LNCaP clone FGC (cell line): ENCODE results near the gene HERC2.
"Not testable (repeated sequence)": the region's sequence is repeated elsewhere in the genome, so short reads cannot be mapped to it uniquely, and the experiment has no call there.

Source experiments
- DNase-seq: peaks from one replicate; pipeline ENCODE4 v3.0.0-alpha.2; 2011; ENCODE audit warnings: low read depth
- H3K4me3 ChIP-seq: 2 replicates; pipeline ENCODE4 v1.5.1; 2011; ENCODE audit warnings: mild to moderate bottlenecking, low read depth, low read length, control low read depth
- CTCF ChIP-seq: IDR thresholded peaks from 2 replicates; pipeline ENCODE4 v1.5.1; 2012; ENCODE audit warnings: mild to moderate bottlenecking; ENCODE audit not compliant: control insufficient read depth, insufficient read depth; ENCODE audit errors: extremely low read depth

HERC2 gene

GRCh38 chr15:28243399-28243798 lies 78.6 kb downstream of the HERC2 start:
- no peak for TF ChIP-seq CTCF
- no peak for DNase-seq
- no peak overlapping the region for H3K4me3 ChIP-seq

DNA sequence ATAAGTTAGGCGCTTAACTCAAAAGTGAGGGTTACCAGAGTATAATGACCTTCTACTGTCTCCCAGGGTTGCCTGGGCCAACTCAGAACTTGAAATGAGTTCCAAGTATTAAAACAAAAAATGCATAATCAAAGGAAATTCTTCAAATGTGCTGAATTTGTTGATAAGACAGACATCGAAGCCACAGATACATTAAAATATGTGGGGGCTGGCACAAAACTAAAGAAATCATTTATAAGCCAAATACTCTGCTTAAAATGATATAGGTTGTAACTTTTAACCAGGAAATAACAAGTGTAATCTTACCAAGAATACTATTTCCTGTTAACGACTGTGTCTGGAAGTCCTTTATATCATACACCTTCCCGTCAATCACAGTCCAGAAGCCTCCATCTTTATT lies 83.7 kb downstream of the HERC2 start:
- not testable (repeated sequence) for DNase-seq, H3K4me3 ChIP-seq

DNA sequence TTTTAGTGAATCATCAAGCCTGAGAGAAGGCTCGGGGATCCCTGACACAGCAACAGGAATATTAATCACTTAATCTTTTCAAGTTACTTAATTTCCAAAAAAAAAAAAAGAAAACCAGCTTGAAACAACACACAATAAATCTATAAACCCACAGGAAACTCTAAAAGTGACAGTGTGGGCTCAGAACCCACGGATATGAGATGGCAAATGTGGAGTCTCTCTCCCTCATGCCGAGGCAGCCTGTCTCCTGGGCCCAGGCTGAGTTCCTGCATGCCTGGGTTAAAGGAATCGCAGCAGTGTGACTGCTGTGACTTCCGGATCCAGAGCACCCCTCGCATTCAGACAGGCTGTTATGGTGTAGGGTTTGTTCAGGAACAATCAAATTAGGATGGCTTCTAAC lies 90.2 kb downstream of the HERC2 start:
- not testable (repeated sequence) for DNase-seq, H3K4me3 ChIP-seq

- DNase-seq, H3K4me3 ChIP-seq: not testable (repeated sequence)
Observed at GRCh38 chr15:28231336-28231735, 90.6 kb downstream of the HERC2 start.

GRCh38 chr15:28228990-28229640 lies 92.9 kb downstream of the HERC2 start:
- not testable (repeated sequence) for H3K4me3 ChIP-seq, DNase-seq

GRCh38 chr15:28228096-28228495 lies 93.9 kb downstream of the HERC2 start:
- TF ChIP-seq CTCF: no peak
- no peak overlapping the region for H3K4me3 ChIP-seq

GRCh38 chr15:28227303-28227702 lies 94.7 kb downstream of the HERC2 start:
- DNase-seq, H3K4me3 ChIP-seq: not testable (repeated sequence)

More at GRCh38 chr15:28228096-28228495, 93.9 kb downstream of the HERC2 start:
- no peak for DNase-seq

DNA sequence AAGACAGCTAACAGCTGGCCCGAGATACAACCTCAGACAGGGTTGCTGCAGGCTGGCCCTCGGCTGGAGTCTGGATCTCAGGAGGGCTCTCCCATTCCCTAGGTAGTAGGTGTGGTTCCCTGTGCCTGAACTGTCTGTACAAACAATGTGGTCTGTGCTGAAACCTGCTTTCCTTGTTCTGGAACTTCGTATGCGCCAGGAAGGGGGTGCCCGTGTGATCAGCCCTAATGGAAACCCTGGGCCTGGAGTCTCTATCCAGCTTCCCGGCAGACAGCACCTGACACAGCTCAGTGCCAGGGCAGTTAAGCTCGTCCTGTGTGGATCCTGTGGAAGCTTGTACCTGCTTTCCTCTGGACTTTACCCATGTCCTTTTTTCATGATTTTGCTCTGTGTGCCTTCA lies 99.4 kb downstream of the HERC2 start:
- peak; percentile 67 for DNase-seq
- not testable (repeated sequence) for H3K4me3 ChIP-seq

GRCh38 chr15:28221696-28222095 lies 100.3 kb downstream of the HERC2 start:
- not testable (repeated sequence) for H3K4me3 ChIP-seq, DNase-seq

DNA sequence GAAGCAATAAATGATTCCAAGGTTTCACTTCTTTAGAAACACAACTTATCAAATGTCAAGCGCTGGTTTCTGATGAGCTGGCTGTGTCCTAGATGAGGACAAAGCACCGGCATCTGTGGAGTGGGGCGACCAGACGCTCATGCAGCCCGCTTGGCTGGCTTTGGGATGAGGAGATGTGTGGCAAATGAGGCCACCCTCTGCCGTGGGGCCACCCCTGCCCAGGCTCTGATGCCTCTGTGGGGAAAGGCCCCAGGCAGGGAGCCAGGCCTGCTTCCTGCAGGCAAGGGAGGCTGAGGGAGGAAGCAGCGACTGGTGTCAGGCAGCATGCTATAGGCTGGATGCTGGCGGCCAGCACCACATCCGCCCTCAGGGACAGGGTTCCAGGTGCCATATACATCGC lies 102.9 kb downstream of the HERC2 start:
- no peak for TF ChIP-seq CTCF
- no peak overlapping the region for H3K4me3 ChIP-seq
- DNase-seq: no peak

DNA sequence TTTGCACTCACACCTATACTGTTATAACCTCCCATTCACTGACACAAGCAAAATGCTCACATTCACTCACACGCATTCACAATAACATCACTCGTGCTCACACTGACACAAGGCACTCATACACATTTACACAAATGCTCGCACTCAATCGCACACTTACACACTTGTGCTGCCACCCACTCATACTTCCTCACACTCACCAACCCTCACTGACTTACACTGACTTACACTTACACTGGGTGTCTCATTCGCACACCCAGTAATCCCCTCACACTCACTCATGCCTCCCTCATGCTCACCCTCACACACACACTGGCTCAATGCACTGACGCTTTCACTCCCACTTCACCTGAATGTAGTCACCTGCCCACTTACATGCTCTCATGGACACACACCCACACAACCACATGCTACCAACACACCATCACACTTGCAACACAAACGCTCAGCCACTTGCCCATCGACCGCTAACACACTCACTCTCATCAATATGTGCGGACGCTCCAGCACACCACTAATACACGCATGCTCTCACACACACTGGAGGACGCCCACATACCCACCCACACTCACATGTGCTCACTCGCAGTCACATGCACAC lies 104.9 kb downstream of the HERC2 start:
- DNase-seq, H3K4me3 ChIP-seq: not testable (repeated sequence)

DNA sequence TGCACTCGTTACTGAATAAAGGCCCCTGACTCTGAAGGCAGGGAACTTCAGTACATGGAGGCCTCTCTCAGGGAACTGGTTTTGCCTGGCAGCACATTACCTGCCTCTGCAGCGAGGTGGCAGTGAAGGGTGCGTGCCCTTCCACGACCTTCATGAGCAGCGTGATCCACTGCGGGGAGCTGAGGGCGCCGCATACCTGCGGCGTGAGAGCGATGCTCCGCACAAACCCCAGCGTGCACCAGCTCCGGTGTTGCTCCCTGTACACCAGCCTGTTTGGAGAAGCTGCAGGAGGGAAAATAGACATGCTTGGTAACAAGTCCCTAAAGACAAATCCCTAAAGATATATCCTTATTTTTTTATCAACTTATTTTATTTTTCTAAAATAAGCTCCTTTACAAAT lies 106.5 kb downstream of the HERC2 start:
- H3K4me3 ChIP-seq, DNase-seq: not testable (repeated sequence)

GRCh38 chr15:28214006-28214790 lies 107.8 kb downstream of the HERC2 start:
- not testable (repeated sequence) for H3K4me3 ChIP-seq, DNase-seq

DNA sequence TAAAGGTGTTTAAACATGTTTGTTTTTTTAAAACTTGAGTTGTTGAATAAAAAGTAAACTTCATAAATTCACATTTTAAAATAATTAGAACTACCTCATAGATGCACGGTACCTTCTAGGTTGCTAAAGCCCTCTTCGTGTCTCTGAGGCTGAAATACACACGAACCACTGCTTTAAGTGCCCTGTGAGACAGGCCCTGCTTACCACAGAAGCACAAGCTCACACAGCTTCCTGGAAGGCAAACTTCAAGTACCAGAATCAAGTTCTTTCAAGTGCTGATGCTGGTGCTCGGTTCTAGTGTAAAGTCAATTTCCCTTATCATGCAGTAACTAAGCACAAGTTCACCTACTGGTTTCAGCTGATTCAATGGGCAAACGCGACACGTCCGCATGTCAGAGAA lies 108.6 kb downstream of the HERC2 start:
- not testable (repeated sequence) for DNase-seq, H3K4me3 ChIP-seq
